HEK293 (cell line): ENCODE measurements around the gene ERBB4.

Experiments
- CTCF ChIA-PET: fragments of 350-600 bp; formaldehyde crosslinking; extraction: SDS; loops from one replicate; lab custom pipeline; 2021; ENCODE audit warnings: antibody characterized with exemption; lab: Yijun Ruan, JAX
- POLR2A ChIA-PET: fragments of 300-600 bp; formaldehyde crosslinking; extraction: SDS; loops from one replicate; lab custom pipeline; 2020; ENCODE audit warnings: antibody characterized with exemption, inconsistent platforms; lab: Yijun Ruan, JAX
- H3K27ac ChIP-seq: fragments of 200-500 bp; sonication (Bioruptor generic); 2 replicates; pipeline ENCODE4 v1.5.1; 2014; ENCODE audit warnings: low read depth, low read length, control low read depth, inconsistent platforms; ENCODE audit errors: extremely low read depth
- H3K36me3 ChIP-seq, 2 experiments: fragments of 200-500 bp in 1 of 2; sonication (Bioruptor generic) in 1 of 2; 1 replicate in 1 of 2; 2 replicates in 1 of 2; pipeline ENCODE4 v1.5.1; 2014 to 2017; ENCODE audit warnings: inconsistent platforms in 2 of 2, low read length in 2 of 2; ENCODE audit not compliant: control insufficient read depth in 2 of 2, insufficient read depth in 1 of 2
- H3K4me1 ChIP-seq: fragments of 200-500 bp; sonication (Bioruptor generic); 2 replicates; pipeline ENCODE4 v1.5.1; 2014; ENCODE audit warnings: mild to moderate bottlenecking, low read length, inconsistent platforms; ENCODE audit not compliant: control insufficient read depth, insufficient read depth
- H3K4me3 ChIP-seq: 2 replicates; pipeline ENCODE4 v1.5.1; 2011; ENCODE audit warnings: low read depth, mild to moderate bottlenecking, control low read depth, low read length, moderate library complexity
- H3K9me3 ChIP-seq: fragments of 200-500 bp; sonication (Bioruptor generic); 2 replicates; pipeline ENCODE4 v1.5.1; 2014; ENCODE audit warnings: low read depth, low read length, inconsistent platforms; ENCODE audit not compliant: control insufficient read depth, insufficient read depth
- GLI4 ChIP-seq: fragments of 450-650 bp; formaldehyde crosslinking; IDR thresholded peaks from 2 replicates; pipeline ENCODE4 v1.5.1; 2016; ENCODE audit warnings: missing biosample characterization, missing genetic modification characterization
- SCRT2 ChIP-seq: fragments of 450-650 bp; formaldehyde crosslinking; IDR thresholded peaks from 2 replicates; pipeline ENCODE4 v1.5.1; 2016; ENCODE audit warnings: missing biosample characterization, missing genetic modification characterization
- ZBTB1 ChIP-seq: fragments of 450-650 bp; formaldehyde crosslinking; IDR thresholded peaks from 2 replicates; pipeline ENCODE4 v1.5.1; 2016; ENCODE audit warnings: missing biosample characterization, missing genetic modification characterization
- ZNF175 ChIP-seq: fragments of 450-650 bp; formaldehyde crosslinking; IDR thresholded peaks from 2 replicates; pipeline ENCODE4 v1.5.1; 2016; ENCODE audit warnings: missing biosample characterization, missing genetic modification characterization
- ZNF202 ChIP-seq: fragments of 450-650 bp; formaldehyde crosslinking; IDR thresholded peaks from 2 replicates; pipeline ENCODE4 v1.5.1; 2016; ENCODE audit warnings: missing biosample characterization, missing genetic modification characterization, borderline replicate concordance
- ZNF214 ChIP-seq: fragments of 450-650 bp; formaldehyde crosslinking; IDR thresholded peaks from 2 replicates; pipeline ENCODE4 v1.5.1; 2017; ENCODE audit warnings: missing biosample characterization, mild to moderate bottlenecking, missing genetic modification characterization, borderline replicate concordance
- ZNF391 ChIP-seq: fragments of 450-650 bp; formaldehyde crosslinking; IDR thresholded peaks from 2 replicates; pipeline ENCODE4 v1.5.1; 2016; ENCODE audit warnings: low read depth, missing biosample characterization, missing genetic modification characterization, borderline replicate concordance
- ZNF404 ChIP-seq: fragments of 450-650 bp; formaldehyde crosslinking; IDR thresholded peaks from 2 replicates; pipeline ENCODE4 v1.5.1; 2017; ENCODE audit warnings: missing biosample characterization, missing genetic modification characterization
- ZNF596 ChIP-seq: fragments of 450-650 bp; IDR thresholded peaks from 2 replicates; pipeline ENCODE4 v1.5.0; 2018; ENCODE audit warnings: missing biosample characterization, mild to moderate bottlenecking, missing genetic modification characterization, moderate library complexity
- ZNF707 ChIP-seq: fragments of 450-650 bp; formaldehyde crosslinking; IDR thresholded peaks from 2 replicates; pipeline ENCODE4 v1.5.1; 2016; ENCODE audit warnings: missing biosample characterization, missing genetic modification characterization
- ZNF747 ChIP-seq: fragments of 450-650 bp; formaldehyde crosslinking; IDR thresholded peaks from 2 replicates; pipeline ENCODE4 v1.5.1; 2016; ENCODE audit warnings: missing biosample characterization, missing genetic modification characterization
- ZNF791 ChIP-seq: fragments of 450-650 bp; formaldehyde crosslinking; IDR thresholded peaks from 2 replicates; pipeline ENCODE4 v1.5.1; 2016; ENCODE audit warnings: missing biosample characterization, missing genetic modification characterization
- ZNF792 ChIP-seq: fragments of 450-650 bp; formaldehyde crosslinking; IDR thresholded peaks from 2 replicates; pipeline ENCODE4 v1.5.1; 2016; ENCODE audit warnings: missing biosample characterization, missing genetic modification characterization
- ZNF837 ChIP-seq: fragments of 450-650 bp; formaldehyde crosslinking; IDR thresholded peaks from 2 replicates; pipeline ENCODE4 v1.5.1; 2016; ENCODE audit warnings: missing biosample characterization, missing genetic modification characterization
- TF ChIP-seq, protein P1 (sequence below): fragments of 450-650 bp; formaldehyde crosslinking; IDR thresholded peaks from 2 replicates; pipeline ENCODE4 v1.5.1; 2016; ENCODE audit warnings: missing biosample characterization, missing genetic modification characterization
- TF ChIP-seq, protein P2 (sequence below): fragments of 450-650 bp; formaldehyde crosslinking; conservative IDR thresholded peaks from 2 replicates; pipeline ENCODE4 v1.5.1; 2016; ENCODE audit warnings: low read depth, missing biosample characterization, missing genetic modification characterization
- TF ChIP-seq, protein P3 (sequence below): fragments of 450-650 bp; formaldehyde crosslinking; IDR thresholded peaks from 2 replicates; pipeline ENCODE4 v1.5.1; 2016; ENCODE audit warnings: missing biosample characterization, missing genetic modification characterization

The ERBB4 gene

DNA sequence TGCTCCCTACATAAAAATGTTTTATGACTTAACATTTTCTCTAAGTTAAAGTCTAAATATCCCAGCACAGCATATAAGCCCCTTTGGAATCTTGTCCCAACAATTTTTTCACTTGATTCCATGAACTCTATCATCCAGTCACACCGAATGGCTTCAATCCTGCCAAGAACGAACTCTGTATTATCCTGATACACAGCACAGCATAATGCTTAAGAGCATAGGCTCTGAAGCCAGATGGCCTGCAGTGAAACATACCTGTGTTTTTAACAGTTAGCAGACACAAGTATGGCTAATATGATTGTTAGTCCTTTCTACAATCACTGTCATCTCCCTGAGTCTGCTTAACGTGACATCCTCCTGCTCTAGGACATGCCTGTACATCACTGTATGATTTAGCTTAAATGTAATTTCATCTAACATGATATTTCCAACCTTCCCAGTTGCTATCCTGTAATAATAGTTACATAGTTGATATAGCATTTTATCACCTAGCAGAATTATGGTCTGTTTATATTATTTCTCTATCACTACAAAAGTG is 669.5 kb downstream of the ERBB4 start (continued):
- TF ChIP-seq, protein P1, sequence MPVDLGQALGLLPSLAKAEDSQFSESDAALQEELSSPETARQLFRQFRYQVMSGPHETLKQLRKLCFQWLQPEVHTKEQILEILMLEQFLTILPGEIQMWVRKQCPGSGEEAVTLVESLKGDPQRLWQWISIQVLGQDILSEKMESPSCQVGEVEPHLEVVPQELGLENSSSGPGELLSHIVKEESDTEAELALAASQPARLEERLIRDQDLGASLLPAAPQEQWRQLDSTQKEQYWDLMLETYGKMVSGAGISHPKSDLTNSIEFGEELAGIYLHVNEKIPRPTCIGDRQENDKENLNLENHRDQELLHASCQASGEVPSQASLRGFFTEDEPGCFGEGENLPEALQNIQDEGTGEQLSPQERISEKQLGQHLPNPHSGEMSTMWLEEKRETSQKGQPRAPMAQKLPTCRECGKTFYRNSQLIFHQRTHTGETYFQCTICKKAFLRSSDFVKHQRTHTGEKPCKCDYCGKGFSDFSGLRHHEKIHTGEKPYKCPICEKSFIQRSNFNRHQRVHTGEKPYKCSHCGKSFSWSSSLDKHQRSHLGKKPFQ (tag by site-specific recombination), result no peak
- no peak for TF ChIP-seq ZNF391
- TF ChIP-seq ZNF175 (tag by site-specific recombination), result no peak
- no peak for TF ChIP-seq ZBTB1 (tag by site-specific recombination)
- no peak for TF ChIP-seq GLI4 (tag by site-specific recombination)
- no peak for TF ChIP-seq ZNF792 (tag by site-specific recombination)
- no peak for TF ChIP-seq SCRT2 (tag by site-specific recombination)
- TF ChIP-seq ZNF214 (tag by site-specific recombination), result no peak
- TF ChIP-seq ZNF837 (tag by site-specific recombination), result no peak
- no peak for TF ChIP-seq ZNF747 (tag by site-specific recombination)
- TF ChIP-seq ZNF202 (tag by site-specific recombination), result no peak
- TF ChIP-seq, protein P2, sequence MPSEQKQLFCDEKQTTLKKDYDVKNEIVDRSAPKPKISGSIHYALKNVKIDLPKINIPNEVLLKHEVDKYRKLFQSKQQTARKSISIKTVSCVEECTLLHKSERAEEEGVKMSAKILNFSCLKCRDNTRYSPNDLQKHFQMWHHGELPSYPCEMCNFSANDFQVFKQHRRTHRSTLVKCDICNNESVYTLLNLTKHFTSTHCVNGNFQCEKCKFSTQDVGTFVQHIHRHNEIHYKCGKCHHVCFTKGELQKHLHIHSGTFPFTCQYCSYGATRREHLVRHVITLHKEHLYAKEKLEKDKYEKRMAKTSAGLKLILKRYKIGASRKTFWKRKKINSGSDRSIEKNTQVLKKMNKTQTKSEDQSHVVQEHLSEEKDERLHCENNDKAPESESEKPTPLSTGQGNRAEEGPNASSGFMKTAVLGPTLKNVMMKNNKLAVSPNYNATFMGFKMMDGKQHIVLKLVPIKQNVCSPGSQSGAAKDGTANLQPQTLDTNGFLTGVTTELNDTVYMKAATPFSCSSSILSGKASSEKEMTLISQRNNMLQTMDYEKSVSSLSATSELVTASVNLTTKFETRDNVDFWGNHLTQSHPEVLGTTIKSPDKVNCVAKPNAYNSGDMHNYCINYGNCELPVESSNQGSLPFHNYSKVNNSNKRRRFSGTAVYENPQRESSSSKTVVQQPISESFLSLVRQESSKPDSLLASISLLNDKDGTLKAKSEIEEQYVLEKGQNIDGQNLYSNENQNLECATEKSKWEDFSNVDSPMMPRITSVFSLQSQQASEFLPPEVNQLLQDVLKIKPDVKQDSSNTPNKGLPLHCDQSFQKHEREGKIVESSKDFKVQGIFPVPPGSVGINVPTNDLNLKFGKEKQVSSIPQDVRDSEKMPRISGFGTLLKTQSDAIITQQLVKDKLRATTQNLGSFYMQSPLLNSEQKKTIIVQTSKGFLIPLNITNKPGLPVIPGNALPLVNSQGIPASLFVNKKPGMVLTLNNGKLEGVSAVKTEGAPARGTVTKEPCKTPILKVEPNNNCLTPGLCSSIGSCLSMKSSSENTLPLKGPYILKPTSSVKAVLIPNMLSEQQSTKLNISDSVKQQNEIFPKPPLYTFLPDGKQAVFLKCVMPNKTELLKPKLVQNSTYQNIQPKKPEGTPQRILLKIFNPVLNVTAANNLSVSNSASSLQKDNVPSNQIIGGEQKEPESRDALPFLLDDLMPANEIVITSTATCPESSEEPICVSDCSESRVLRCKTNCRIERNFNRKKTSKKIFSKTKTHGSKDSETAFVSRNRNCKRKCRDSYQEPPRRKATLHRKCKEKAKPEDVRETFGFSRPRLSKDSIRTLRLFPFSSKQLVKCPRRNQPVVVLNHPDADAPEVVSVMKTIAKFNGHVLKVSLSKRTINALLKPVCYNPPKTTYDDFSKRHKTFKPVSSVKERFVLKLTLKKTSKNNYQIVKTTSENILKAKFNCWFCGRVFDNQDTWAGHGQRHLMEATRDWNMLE (tag by site-specific recombination), result no peak
- TF ChIP-seq ZNF596 (tag by site-specific recombination), result no peak

DNA sequence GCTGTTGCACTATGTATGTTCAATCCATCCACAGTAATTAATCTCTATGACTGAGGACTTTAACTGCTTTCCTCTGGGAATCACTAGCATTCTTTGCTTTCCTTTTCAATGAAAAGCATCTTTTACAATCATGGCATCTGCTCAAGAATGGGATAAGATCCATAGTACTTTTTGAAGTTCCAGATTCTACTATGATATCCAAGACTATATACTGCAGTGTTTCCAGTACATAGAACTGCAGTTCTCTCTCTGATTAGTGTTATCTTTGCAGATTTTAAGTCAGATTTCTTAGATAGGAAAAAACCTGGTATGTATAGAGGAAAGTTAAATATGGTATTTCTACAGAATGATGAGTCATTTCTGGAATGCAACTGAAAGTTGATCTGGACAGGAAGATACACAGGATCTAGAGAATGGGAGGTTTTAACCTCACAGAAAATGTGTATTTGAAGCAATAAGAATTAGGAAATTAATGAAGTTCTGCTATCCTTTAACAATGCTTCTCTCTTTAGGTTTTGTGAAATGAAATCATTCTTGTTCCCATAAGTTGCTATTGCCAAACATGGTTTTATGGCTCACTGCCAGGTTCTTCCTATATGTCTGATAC is 670.7 kb downstream of the ERBB4 start:
- no peak for TF ChIP-seq ZNF404 (tag by site-specific recombination)
- TF ChIP-seq, protein P3, sequence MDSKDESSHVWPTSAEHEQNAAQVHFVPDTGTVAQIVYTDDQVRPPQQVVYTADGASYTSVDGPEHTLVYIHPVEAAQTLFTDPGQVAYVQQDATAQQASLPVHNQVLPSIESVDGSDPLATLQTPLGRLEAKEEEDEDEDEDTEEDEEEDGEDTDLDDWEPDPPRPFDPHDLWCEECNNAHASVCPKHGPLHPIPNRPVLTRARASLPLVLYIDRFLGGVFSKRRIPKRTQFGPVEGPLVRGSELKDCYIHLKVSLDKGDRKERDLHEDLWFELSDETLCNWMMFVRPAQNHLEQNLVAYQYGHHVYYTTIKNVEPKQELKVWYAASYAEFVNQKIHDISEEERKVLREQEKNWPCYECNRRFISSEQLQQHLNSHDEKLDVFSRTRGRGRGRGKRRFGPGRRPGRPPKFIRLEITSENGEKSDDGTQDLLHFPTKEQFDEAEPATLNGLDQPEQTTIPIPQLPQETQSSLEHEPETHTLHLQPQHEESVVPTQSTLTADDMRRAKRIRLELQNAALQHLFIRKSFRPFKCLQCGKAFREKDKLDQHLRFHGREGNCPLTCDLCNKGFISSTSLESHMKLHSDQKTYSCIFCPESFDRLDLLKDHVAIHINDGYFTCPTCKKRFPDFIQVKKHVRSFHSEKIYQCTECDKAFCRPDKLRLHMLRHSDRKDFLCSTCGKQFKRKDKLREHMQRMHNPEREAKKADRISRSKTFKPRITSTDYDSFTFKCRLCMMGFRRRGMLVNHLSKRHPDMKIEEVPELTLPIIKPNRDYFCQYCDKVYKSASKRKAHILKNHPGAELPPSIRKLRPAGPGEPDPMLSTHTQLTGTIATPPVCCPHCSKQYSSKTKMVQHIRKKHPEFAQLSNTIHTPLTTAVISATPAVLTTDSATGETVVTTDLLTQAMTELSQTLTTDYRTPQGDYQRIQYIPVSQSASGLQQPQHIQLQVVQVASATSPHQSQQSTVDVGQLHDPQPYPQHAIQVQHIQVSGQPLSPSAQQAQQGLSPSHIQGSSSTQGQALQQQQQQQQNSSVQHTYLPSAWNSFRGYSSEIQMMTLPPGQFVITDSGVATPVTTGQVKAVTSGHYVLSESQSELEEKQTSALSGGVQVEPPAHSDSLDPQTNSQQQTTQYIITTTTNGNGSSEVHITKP (tag by site-specific recombination), result peak; percentile 41; the same call in 1 of the 2 replicates
- TF ChIP-seq ZNF791 (tag by site-specific recombination), result no peak
- no peak for TF ChIP-seq ZNF707 (tag by site-specific recombination)
- TF ChIP-seq, all 188 proteins: peak for 1
- CTCF ChIA-PET, result no interaction called here
- no peak overlapping the region for H3K4me3 ChIP-seq
- no peak overlapping the region for H3K27ac ChIP-seq
- H3K36me3 ChIP-seq, result no peaks in the 10 kb centered on the region
- no peaks in the 10 kb centered on the region for H3K9me3 ChIP-seq
- no peaks in the 10 kb centered on the region for H3K4me1 ChIP-seq
- POLR2A ChIA-PET, result no interaction called here
